Caco-2 (cell line): ENCODE measurements around the gene NFATC1. TPM values are rescaled to one million over a fixed set of nuclear protein-coding genes. Genes with fewer than 3 reads are reported as not detected.

ENCODE experiments used
- BruUV-seq: library from RNA; stranded (reverse); fragments of 400-500 nt; replicated peaks from 2 replicates; lab custom pipeline; 2021; lab: Mats Ljungman, UMichigan
- CTCF ChIA-PET: fragments of 300-600 bp; sonication (Branson Sonifier 250); formaldehyde crosslinking; loops from one replicate; lab custom pipeline; 2022; ENCODE audit warnings: antibody characterized with exemption; lab: Charles Lee
- POLR2A ChIA-PET: fragments of 300-600 bp; sonication (Branson Sonifier 250); formaldehyde crosslinking; loops from one replicate; lab custom pipeline; 2022; ENCODE audit warnings: antibody characterized with exemption; lab: Charles Lee
- DNase-seq, 2 experiments: peaks; one replicate each; pipeline versions ENCODE4 v3.0.0 to v3.0.0-alpha.2; 2020 to 2022
- H3K27me3 ChIP-seq: replicated peaks from 2 replicates; pipeline ENCODE4 v1.6.0; 2011; ENCODE audit warnings: low read length; ENCODE audit not compliant: control insufficient read depth, insufficient read depth
- H3K36me3 ChIP-seq: 2 replicates; pipeline ENCODE4 v1.5.1; 2011; ENCODE audit warnings: low read length; ENCODE audit not compliant: control insufficient read depth, insufficient read depth
- H3K4me1 ChIP-seq: fragments of 250-450 bp; sonication (Bioruptor Pico); 2 replicates; pipeline ENCODE4 v1.5.1; 2020; ENCODE audit warnings: mild to moderate bottlenecking
- H3K4me3 ChIP-seq: 2 replicates; pipeline ENCODE4 v1.5.1; 2011; ENCODE audit warnings: low read depth, mild to moderate bottlenecking, control low read depth, low read length
- H3K9me3 ChIP-seq: fragments of 250-450 bp; sonication (Bioruptor Pico); 2 replicates; pipeline ENCODE4 v1.5.1; 2020; ENCODE audit warnings: mild to moderate bottlenecking, moderate library complexity
- H3K27ac Mint-ChIP-seq: one replicate; pipeline ENCODE4 v1.8.0; 2022; ENCODE audit warnings: mixed read lengths; ENCODE audit not compliant: unreplicated experiment
- H3K27me3 Mint-ChIP-seq: one replicate; pipeline ENCODE4 v1.8.0; 2022; ENCODE audit warnings: mixed read lengths; ENCODE audit not compliant: insufficient read depth, unreplicated experiment
- H3K36me3 Mint-ChIP-seq: one replicate; pipeline ENCODE4 v1.8.0; 2022; ENCODE audit warnings: mild to moderate bottlenecking, mixed read lengths; ENCODE audit not compliant: insufficient read depth, unreplicated experiment
- H3K4me1 Mint-ChIP-seq: one replicate; pipeline ENCODE4 v1.8.0; 2022; ENCODE audit warnings: low read depth, mixed read lengths; ENCODE audit not compliant: unreplicated experiment
- H3K4me3 Mint-ChIP-seq: one replicate; pipeline ENCODE4 v1.8.0; 2022; ENCODE audit warnings: mild to moderate bottlenecking, moderate library complexity, mixed read lengths; ENCODE audit not compliant: unreplicated experiment
- H3K9me3 Mint-ChIP-seq: one replicate; pipeline ENCODE4 v1.8.0; 2022; ENCODE audit warnings: mixed read lengths; ENCODE audit not compliant: unreplicated experiment
- intact Hi-C: fragments of 100-400 bp; cut with micrococcal nuclease; formaldehyde crosslinking; loops from one replicate; pipeline ENCODE4 v1.10.0; 2022; ENCODE audit not compliant: unreplicated experiment
- total RNA-seq: library from RNA; stranded (reverse); gene quantifications from 2 replicates; pipeline ENCODE4 v1.2.3, GENCODE V29; 2022
- TF ChIP-seq, protein P1 (sequence below), 2 experiments: fragments of 200-600 bp in 1 of 2; IDR thresholded peaks; 1 replicate in 1 of 2; 2 replicates in 1 of 2; pipeline versions ENCODE4 v1.5.1 to v1.8.0; 2011 to 2022; ENCODE audit warnings: antibody characterized with exemption in 1 of 2, control low read depth in 1 of 2, inconsistent platforms in 1 of 2, low read depth in 1 of 2, low read length in 1 of 2, mild to moderate bottlenecking in 1 of 2, moderate library complexity in 1 of 2; ENCODE audit not compliant: insufficient read depth in 1 of 2, severe bottlenecking in 1 of 2, unreplicated experiment in 1 of 2

Gene NFATC1
- total RNA-seq, 1 experiment from 2014 or later = 0.66 TPM

DNA sequence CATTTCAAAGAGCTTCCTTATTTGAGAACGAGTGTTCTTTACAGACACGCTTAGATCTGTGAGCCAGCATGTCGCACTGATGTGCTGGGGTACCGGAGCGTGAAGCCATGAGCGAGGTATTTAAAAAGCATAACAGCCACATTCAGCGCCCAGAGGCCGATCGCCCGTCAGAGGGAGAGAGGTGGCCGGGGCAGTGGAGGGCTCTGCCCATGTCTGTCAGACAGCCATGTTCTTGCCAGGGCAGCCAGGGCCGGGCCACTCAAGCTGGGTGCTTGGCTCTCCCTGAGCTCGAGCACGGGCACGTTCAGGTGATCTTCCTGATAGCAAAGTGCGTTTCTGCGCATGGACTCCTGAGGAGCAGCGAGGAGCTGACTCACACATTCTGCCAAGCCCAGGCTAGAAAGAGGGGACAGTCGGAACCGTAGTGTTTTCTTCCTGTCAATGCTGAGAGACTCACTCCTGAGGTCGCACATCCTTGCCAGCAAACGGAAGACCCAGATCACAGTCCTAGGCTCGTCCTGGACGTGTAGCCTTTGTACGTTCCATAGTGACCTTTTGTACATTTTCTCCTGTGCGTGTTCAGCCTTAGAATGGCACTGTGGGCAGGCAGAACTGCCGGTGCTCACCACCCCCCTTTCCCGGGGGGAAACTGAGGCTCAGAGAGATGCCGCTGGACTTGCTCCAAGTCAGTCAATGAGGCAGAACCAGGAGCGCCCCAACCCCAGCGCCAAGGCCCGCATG, 100.7 kb downstream of the NFATC1 start:
- DNase-seq = no peak
- POLR2A ChIA-PET = no interaction called here

DNA sequence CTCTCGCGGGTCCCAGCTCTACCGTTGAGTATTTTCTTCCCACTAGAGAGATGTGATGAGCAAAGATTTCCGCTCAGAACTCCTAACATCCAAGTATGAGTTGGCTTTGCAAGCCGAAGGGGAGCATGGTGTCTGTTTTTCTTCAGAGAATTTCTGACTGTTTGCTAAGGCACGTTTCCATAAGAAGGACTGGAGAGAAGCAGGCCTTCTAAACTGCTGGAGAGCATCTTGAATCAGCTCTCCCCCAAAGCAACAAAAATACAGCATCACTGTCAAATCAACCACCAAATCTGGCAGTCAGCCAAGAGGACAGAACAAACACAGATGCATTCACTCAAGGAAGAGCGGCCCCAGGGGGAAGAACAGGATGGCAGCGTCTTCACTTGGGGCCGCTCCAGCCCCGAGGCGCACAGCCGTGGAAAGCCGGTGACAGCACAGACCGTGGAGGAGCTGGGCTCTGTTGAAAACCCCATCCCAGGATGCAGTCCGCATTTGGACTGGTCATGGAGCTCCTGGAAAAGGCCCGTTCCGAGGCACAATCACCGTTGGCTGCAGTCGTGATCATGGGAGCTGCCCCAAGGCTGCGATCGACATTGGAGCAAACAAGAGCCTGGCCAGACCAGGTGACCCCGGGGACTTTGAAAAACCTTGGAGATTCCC, 101.4 kb downstream of the NFATC1 start:
- no peaks in the 10 kb centered on the region for H3K4me1 Mint-ChIP-seq
- H3K4me1 ChIP-seq = no peaks in the 10 kb centered on the region
- no TSS peak for BruUV-seq
- H3K9me3 Mint-ChIP-seq = no peaks in the 10 kb centered on the region
- H3K27me3 Mint-ChIP-seq = peaks cover 3% of the 10 kb centered on the region
- H3K9me3 ChIP-seq = no peaks in the 10 kb centered on the region
- no peaks in the 10 kb centered on the region for H3K36me3 Mint-ChIP-seq
- DNase-seq = no peak
- ChIA-PET CTCF (no interaction called here), POLR2A (no interaction called here)
- no peak overlapping the region for H3K4me3 ChIP-seq
- no peak overlapping the region for H3K4me3 Mint-ChIP-seq
- intact Hi-C loops = no loop called here
- H3K36me3 ChIP-seq = no peaks in the 10 kb centered on the region
- TF ChIP-seq, protein P1, sequence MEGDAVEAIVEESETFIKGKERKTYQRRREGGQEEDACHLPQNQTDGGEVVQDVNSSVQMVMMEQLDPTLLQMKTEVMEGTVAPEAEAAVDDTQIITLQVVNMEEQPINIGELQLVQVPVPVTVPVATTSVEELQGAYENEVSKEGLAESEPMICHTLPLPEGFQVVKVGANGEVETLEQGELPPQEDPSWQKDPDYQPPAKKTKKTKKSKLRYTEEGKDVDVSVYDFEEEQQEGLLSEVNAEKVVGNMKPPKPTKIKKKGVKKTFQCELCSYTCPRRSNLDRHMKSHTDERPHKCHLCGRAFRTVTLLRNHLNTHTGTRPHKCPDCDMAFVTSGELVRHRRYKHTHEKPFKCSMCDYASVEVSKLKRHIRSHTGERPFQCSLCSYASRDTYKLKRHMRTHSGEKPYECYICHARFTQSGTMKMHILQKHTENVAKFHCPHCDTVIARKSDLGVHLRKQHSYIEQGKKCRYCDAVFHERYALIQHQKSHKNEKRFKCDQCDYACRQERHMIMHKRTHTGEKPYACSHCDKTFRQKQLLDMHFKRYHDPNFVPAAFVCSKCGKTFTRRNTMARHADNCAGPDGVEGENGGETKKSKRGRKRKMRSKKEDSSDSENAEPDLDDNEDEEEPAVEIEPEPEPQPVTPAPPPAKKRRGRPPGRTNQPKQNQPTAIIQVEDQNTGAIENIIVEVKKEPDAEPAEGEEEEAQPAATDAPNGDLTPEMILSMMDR (IDR thresholded peaks at IDR 0.05; ENCODE audit: insufficient read depth in 1 of 2, low read depth in 1 of 2, low read length in 1 of 2, severe bottlenecking in 1 of 2, unreplicated experiment in 1 of 2) = no peak
- H3K27ac Mint-ChIP-seq = no peak overlapping the region
- no peaks in the 10 kb centered on the region for H3K27me3 ChIP-seq

More for the DNA sequence above, 100.7 kb downstream of the NFATC1 start:
- no peaks in the 10 kb centered on the region for H3K4me1 ChIP-seq
- CTCF ChIA-PET = no interaction called here
- BruUV-seq = no TSS peak
- intact Hi-C loops = no loop called here
- no peaks in the 10 kb centered on the region for H3K27me3 ChIP-seq
- TF ChIP-seq, protein P1 (IDR thresholded peaks at IDR 0.05; ENCODE audit: insufficient read depth in 1 of 2, low read depth in 1 of 2, low read length in 1 of 2, severe bottlenecking in 1 of 2, unreplicated experiment in 1 of 2) = no peak
- H3K4me3 Mint-ChIP-seq = no peak overlapping the region
- no peaks in the 10 kb centered on the region for H3K4me1 Mint-ChIP-seq
- H3K27ac Mint-ChIP-seq = no peak overlapping the region
- H3K9me3 Mint-ChIP-seq = no peaks in the 10 kb centered on the region
- H3K36me3 Mint-ChIP-seq = no peaks in the 10 kb centered on the region
- H3K4me3 ChIP-seq = no peak overlapping the region
- peaks cover 3% of the 10 kb centered on the region for H3K27me3 Mint-ChIP-seq
- no peaks in the 10 kb centered on the region for H3K9me3 ChIP-seq
- H3K36me3 ChIP-seq = no peaks in the 10 kb centered on the region

- DNase-seq = no peak
- ChIA-PET POLR2A (no interaction called here), CTCF (no interaction called here)
- BruUV-seq = no TSS peak
- no peaks in the 10 kb centered on the region for H3K9me3 Mint-ChIP-seq
- no peaks in the 10 kb centered on the region for H3K27me3 ChIP-seq
- H3K4me1 ChIP-seq = no peaks in the 10 kb centered on the region
- no peak overlapping the region for H3K4me3 ChIP-seq
- no peaks in the 10 kb centered on the region for H3K36me3 Mint-ChIP-seq
- no peaks in the 10 kb centered on the region for H3K9me3 ChIP-seq
- no peak overlapping the region for H3K27ac Mint-ChIP-seq
- no peaks in the 10 kb centered on the region for H3K4me1 Mint-ChIP-seq
- H3K36me3 ChIP-seq = no peaks in the 10 kb centered on the region
- H3K4me3 Mint-ChIP-seq = no peak overlapping the region
- TF ChIP-seq, protein P1 (IDR thresholded peaks at IDR 0.05; ENCODE audit: insufficient read depth in 1 of 2, low read depth in 1 of 2, low read length in 1 of 2, severe bottlenecking in 1 of 2, unreplicated experiment in 1 of 2) = no peak
- intact Hi-C loops = no loop called here
- peaks cover 3% of the 10 kb centered on the region for H3K27me3 Mint-ChIP-seq
Observed at GRCh38 chr18:79497638-79498081, 101.9 kb downstream of the NFATC1 start.
